ENCODE data around the gene SPDYE1.
"Not testable (repeated sequence)": the region's sequence is repeated elsewhere in the genome, so short reads cannot be mapped to it uniquely, and the experiment has no call there.

The SPDYE1 gene

GRCh38 chr7:44038961-44039558 lies 41.4 kb downstream of the SPDYE1 start:
- not testable (repeated sequence) for H3K4me2 ChIP-seq (ENCODE audit: insufficient read depth, low read length); H3K9me3 ChIP-seq (ENCODE audit: insufficient read depth, low read length, severe bottlenecking); H3K27me3 ChIP-seq (ENCODE audit: insufficient read depth, low read length, poor library complexity); H2AFZ ChIP-seq (ENCODE audit: low read depth, low read length); H3K27ac ChIP-seq (ENCODE audit: low read length); H4K20me1 ChIP-seq (ENCODE audit: insufficient read depth, low read length); H3K36me3 ChIP-seq (ENCODE audit: insufficient read depth, low read length); H3K9ac ChIP-seq (ENCODE audit: low read depth, low read length); H3K4me3 ChIP-seq (ENCODE audit: low read depth in 1 of 2, low read length in 2 of 2); H3K79me2 ChIP-seq (ENCODE audit: insufficient read depth, low read length)
- DNase-seq (peak; percentile 42), ATAC-seq (ENCODE audit: insufficient read depth, low read depth) (peak; percentile 22; the same call in 2 of the 3 replicates)
- peaks cover 10% of the 10 kb centered on the region for H3K4me1 ChIP-seq (ENCODE audit: insufficient read depth, low read length)

GRCh38 chr7:44039800-44040492 lies 42.2 kb downstream of the SPDYE1 start:
- Histone ChIP-seq H3K9ac (ENCODE audit: low read depth, low read length) (peak overlapping the region; percentile 52; the same call in 1 of the 2 replicates), H3K4me3 (ENCODE audit: low read depth in 1 of 2, low read length in 2 of 2) (peak overlapping the region in 1 of 2 experiments; percentile 50; a peak in 1 of 4 replicates), H3K79me2 (ENCODE audit: insufficient read depth, low read length) (peaks cover 11% of the 10 kb centered on the region), H3K4me1 (ENCODE audit: insufficient read depth, low read length) (peaks cover 12% of the 10 kb centered on the region), H3K4me2 (ENCODE audit: insufficient read depth, low read length) (peak overlapping the region; percentile 65)
- not testable (repeated sequence) for ATAC-seq (ENCODE audit: insufficient read depth, low read depth); H3K36me3 ChIP-seq (ENCODE audit: insufficient read depth, low read length); H2AFZ ChIP-seq (ENCODE audit: low read depth, low read length); H3K9me3 ChIP-seq (ENCODE audit: insufficient read depth, low read length, severe bottlenecking); DNase-seq; H3K27me3 ChIP-seq (ENCODE audit: insufficient read depth, low read length, poor library complexity); H3K27ac ChIP-seq (ENCODE audit: low read length); H4K20me1 ChIP-seq (ENCODE audit: insufficient read depth, low read length)

- Histone ChIP-seq H3K9ac (ENCODE audit: low read depth, low read length) (peak overlapping the region; percentile 52), H3K4me3 (ENCODE audit: low read depth in 1 of 2, low read length in 2 of 2) (peak overlapping the region in 1 of 2 experiments; percentile 50; a peak in 2 of 4 replicates), H3K4me2 (ENCODE audit: insufficient read depth, low read length) (peak overlapping the region; percentile 65), H3K27ac (ENCODE audit: low read length) (peak overlapping the region; percentile 66), H3K4me1 (ENCODE audit: insufficient read depth, low read length) (peaks cover 16% of the 10 kb centered on the region), H3K79me2 (ENCODE audit: insufficient read depth, low read length) (peaks cover 17% of the 10 kb centered on the region), H2AFZ (ENCODE audit: low read depth, low read length) (peak overlapping the region; percentile 72)
- H3K9me3 ChIP-seq (ENCODE audit: insufficient read depth, low read length, severe bottlenecking); H3K36me3 ChIP-seq (ENCODE audit: insufficient read depth, low read length); H4K20me1 ChIP-seq (ENCODE audit: insufficient read depth, low read length); H3K27me3 ChIP-seq (ENCODE audit: insufficient read depth, low read length, poor library complexity): not testable (repeated sequence)
- peak; percentile 65 for DNase-seq
- TF ChIP-seq CTCF (IDR thresholded peaks at IDR 0.05; ENCODE audit: borderline replicate concordance, extremely low read depth, low read length, poor library complexity, severe bottlenecking), result peak; percentile 42
- peak; percentile 61 for ATAC-seq (ENCODE audit: insufficient read depth, low read depth)
Measured at GRCh38 chr7:44040493-44040891, 42.8 kb downstream of the SPDYE1 start.

GRCh38 chr7:44042221-44042620 lies 44.5 kb downstream of the SPDYE1 start:
- no peaks in the 10 kb centered on the region for H3K27me3 ChIP-seq (ENCODE audit: insufficient read depth, low read length, poor library complexity)
- H3K4me1 ChIP-seq (ENCODE audit: insufficient read depth, low read length), result peaks cover 33% of the 10 kb centered on the region
- no peak for TF ChIP-seq CTCF (IDR thresholded peaks at IDR 0.05; ENCODE audit: borderline replicate concordance, extremely low read depth, low read length, poor library complexity, severe bottlenecking)
- TF ChIP-seq EZH2 (IDR thresholded peaks at IDR 0.05; ENCODE audit: borderline replicate concordance, low read depth, low read length, severe bottlenecking), result no peak
- no peak overlapping the region for H2AFZ ChIP-seq (ENCODE audit: low read depth, low read length)
- H3K4me3 ChIP-seq (ENCODE audit: low read depth in 1 of 2, low read length in 2 of 2), result no peak overlapping the region
- no peaks in the 10 kb centered on the region for H3K9me3 ChIP-seq (ENCODE audit: insufficient read depth, low read length, severe bottlenecking)
- ATAC-seq (ENCODE audit: insufficient read depth, low read depth), result no peak
- peaks cover 18% of the 10 kb centered on the region for H3K36me3 ChIP-seq (ENCODE audit: insufficient read depth, low read length)
- H3K79me2 ChIP-seq (ENCODE audit: insufficient read depth, low read length), result peaks cover 34% of the 10 kb centered on the region
- H3K27ac ChIP-seq (ENCODE audit: low read length), result no peak overlapping the region
- no peak overlapping the region for H3K4me2 ChIP-seq (ENCODE audit: insufficient read depth, low read length)
- DNase-seq, result no peak
- H4K20me1 ChIP-seq (ENCODE audit: insufficient read depth, low read length), result peaks cover 18% of the 10 kb centered on the region
- H3K9ac ChIP-seq (ENCODE audit: low read depth, low read length), result no peak overlapping the region
